DOHH2 (cell line): ENCODE results near the gene DYNC2H1.

Experiments used
- H3F3A ChIP-seq: fragments of 200-600 bp; sonication (generic), shearing (Covaris generic); 2 replicates; pipeline ENCODE4 v1.6.0; 2016; ENCODE audit warnings: antibody characterized with exemption, mild to moderate bottlenecking; ENCODE audit not compliant: control insufficient read depth, insufficient read depth
- H3K27ac ChIP-seq: fragments of 200-600 bp; sonication (generic); 2 replicates; pipeline ENCODE4 v1.5.1; 2014; ENCODE audit warnings: low read depth, mild to moderate bottlenecking, low read length, moderate library complexity
- H3K27me3 ChIP-seq: fragments of 200-600 bp; sonication (generic); 2 replicates; pipeline ENCODE4 v1.6.1; 2014; ENCODE audit warnings: mild to moderate bottlenecking, low read length, mixed read lengths; ENCODE audit not compliant: control insufficient read depth
- H3K36me3 ChIP-seq: fragments of 200-600 bp; sonication (generic); 2 replicates; pipeline ENCODE4 v1.6.1; 2014; ENCODE audit warnings: mild to moderate bottlenecking, low read length, moderate library complexity, mixed read lengths; ENCODE audit not compliant: control insufficient read depth
- H3K4me1 ChIP-seq: fragments of 200-600 bp; sonication (generic); 2 replicates; pipeline ENCODE4 v1.6.1; 2014; ENCODE audit warnings: mild to moderate bottlenecking, low read length, mixed read lengths; ENCODE audit not compliant: control insufficient read depth
- H3K4me2 ChIP-seq: fragments of 200-600 bp; sonication (generic); 2 replicates; pipeline ENCODE4 v1.6.0; 2014; ENCODE audit warnings: mild to moderate bottlenecking, low read length, moderate library complexity
- H3K4me3 ChIP-seq: fragments of 200-600 bp; sonication (generic); 2 replicates; pipeline ENCODE4 v1.5.1; 2014; ENCODE audit warnings: mild to moderate bottlenecking, low read length, mixed read lengths
- H3K79me2 ChIP-seq: fragments of 200-600 bp; sonication (generic); 2 replicates; pipeline ENCODE4 v1.6.1; 2014; ENCODE audit warnings: mild to moderate bottlenecking, low read length, mixed read lengths; ENCODE audit not compliant: control insufficient read depth
- H3K9me2 ChIP-seq: fragments of 200-600 bp; sonication (generic); replicated peaks from 2 replicates; pipeline ENCODE4 v1.6.1; 2014; ENCODE audit warnings: mild to moderate bottlenecking, low read length, mixed read lengths; ENCODE audit not compliant: control insufficient read depth
- H3K9me3 ChIP-seq: fragments of 200-600 bp; sonication (generic); 2 replicates; pipeline ENCODE4 v1.6.1; 2014; ENCODE audit warnings: antibody characterized with exemption, low read length, mixed read lengths; ENCODE audit not compliant: control insufficient read depth, insufficient read depth
- H4K20me1 ChIP-seq: fragments of 200-600 bp; sonication (generic); 2 replicates; pipeline ENCODE4 v1.6.0; 2014; ENCODE audit warnings: low read depth, mild to moderate bottlenecking, antibody characterized with exemption, low read length, moderate library complexity; ENCODE audit not compliant: control insufficient read depth, insufficient read depth
- EZH2phosphoT487 ChIP-seq: fragments of 200-600 bp; sonication (generic); IDR thresholded peaks from 2 replicates; pipeline ENCODE4 v1.6.1; 2017; ENCODE audit warnings: borderline replicate concordance, mild to moderate bottlenecking, antibody characterized with exemption, low read length, moderate library complexity, mixed read lengths
- TF ChIP-seq, protein P1 (sequence below): fragments of 200-600 bp; sonication (generic); IDR thresholded peaks from one replicate; pipeline ENCODE4 v1.5.1; 2014; ENCODE audit warnings: antibody characterized with exemption, mild to moderate bottlenecking, low read depth, low read length; ENCODE audit not compliant: poor library complexity, severe bottlenecking

DYNC2H1 gene

DNA sequence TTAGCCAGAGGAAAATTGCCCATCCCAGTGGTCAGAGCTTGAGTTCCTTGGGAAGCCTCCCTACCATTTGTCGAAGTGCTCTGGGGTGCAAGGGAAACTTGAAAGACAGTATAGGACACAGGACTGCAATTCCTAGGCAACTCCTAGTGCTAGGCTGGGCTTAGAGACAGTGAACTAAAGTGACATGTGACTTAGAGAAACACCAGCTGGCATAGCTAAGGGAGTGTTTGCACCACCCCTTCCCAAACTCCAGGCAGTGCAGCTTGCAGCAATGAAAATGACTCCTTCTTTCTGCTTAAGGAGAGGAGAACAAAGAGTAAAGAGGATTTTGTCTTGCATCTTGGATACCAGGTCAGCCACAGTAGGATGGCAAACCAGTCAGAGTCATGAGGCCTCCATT is 388.0 kb downstream of the DYNC2H1 start:
- H3K4me2 ChIP-seq: no peak overlapping the region
- no peaks in the 10 kb centered on the region for H3K9me2 ChIP-seq
- no peaks in the 10 kb centered on the region for H3K79me2 ChIP-seq
- no peaks in the 10 kb centered on the region for H3F3A ChIP-seq
- H3K9me3 ChIP-seq: no peaks in the 10 kb centered on the region
- no peak for TF ChIP-seq EZH2phosphoT487
- TF ChIP-seq, protein P1, sequence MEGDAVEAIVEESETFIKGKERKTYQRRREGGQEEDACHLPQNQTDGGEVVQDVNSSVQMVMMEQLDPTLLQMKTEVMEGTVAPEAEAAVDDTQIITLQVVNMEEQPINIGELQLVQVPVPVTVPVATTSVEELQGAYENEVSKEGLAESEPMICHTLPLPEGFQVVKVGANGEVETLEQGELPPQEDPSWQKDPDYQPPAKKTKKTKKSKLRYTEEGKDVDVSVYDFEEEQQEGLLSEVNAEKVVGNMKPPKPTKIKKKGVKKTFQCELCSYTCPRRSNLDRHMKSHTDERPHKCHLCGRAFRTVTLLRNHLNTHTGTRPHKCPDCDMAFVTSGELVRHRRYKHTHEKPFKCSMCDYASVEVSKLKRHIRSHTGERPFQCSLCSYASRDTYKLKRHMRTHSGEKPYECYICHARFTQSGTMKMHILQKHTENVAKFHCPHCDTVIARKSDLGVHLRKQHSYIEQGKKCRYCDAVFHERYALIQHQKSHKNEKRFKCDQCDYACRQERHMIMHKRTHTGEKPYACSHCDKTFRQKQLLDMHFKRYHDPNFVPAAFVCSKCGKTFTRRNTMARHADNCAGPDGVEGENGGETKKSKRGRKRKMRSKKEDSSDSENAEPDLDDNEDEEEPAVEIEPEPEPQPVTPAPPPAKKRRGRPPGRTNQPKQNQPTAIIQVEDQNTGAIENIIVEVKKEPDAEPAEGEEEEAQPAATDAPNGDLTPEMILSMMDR: no peak
- no peaks in the 10 kb centered on the region for H4K20me1 ChIP-seq
- no peak overlapping the region for H3K27ac ChIP-seq
- H3K4me3 ChIP-seq: no peak overlapping the region
- H3K36me3 ChIP-seq: no peaks in the 10 kb centered on the region
- no peaks in the 10 kb centered on the region for H3K27me3 ChIP-seq
- no peaks in the 10 kb centered on the region for H3K4me1 ChIP-seq

DNA sequence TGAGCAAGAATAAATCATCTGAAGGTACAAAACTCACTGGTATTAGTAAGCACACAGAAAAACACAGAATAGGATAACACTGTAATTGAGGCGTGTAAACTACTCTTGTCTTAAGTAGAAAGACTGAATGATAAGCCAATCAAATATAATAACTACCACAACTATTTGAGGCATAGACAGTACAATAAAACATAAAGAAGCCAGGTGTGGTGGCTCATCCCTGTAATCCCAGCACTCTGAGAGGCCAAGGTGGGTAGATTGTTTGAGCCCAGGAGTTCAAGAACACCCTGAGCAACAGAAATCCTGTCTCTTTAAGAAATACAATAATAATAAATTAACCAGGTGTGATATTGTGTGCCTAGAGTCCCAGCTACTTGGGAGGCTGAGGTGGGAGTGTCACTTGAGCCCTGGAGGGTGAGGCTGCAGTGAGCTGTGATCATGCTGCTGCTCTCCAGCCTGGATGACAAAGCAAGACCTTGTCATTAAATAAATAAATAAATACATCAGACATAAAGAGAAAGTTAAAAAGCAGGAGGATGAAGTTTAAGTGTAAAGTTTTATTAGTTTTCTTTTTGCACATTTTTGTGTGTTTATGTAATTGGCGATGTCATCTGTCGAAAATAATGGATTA is 390.6 kb downstream of the DYNC2H1 start:
- no peaks in the 10 kb centered on the region for H4K20me1 ChIP-seq
- H3F3A ChIP-seq: no peaks in the 10 kb centered on the region
- TF ChIP-seq, protein P1: no peak
- TF ChIP-seq EZH2phosphoT487: no peak
- H3K9me3 ChIP-seq: no peaks in the 10 kb centered on the region
- H3K36me3 ChIP-seq: no peaks in the 10 kb centered on the region
- H3K4me1 ChIP-seq: no peaks in the 10 kb centered on the region
- no peak overlapping the region for H3K27ac ChIP-seq
- no peak overlapping the region for H3K4me2 ChIP-seq
- no peaks in the 10 kb centered on the region for H3K79me2 ChIP-seq
- no peaks in the 10 kb centered on the region for H3K9me2 ChIP-seq
- H3K27me3 ChIP-seq: no peaks in the 10 kb centered on the region
- H3K4me3 ChIP-seq: no peak overlapping the region

DNA sequence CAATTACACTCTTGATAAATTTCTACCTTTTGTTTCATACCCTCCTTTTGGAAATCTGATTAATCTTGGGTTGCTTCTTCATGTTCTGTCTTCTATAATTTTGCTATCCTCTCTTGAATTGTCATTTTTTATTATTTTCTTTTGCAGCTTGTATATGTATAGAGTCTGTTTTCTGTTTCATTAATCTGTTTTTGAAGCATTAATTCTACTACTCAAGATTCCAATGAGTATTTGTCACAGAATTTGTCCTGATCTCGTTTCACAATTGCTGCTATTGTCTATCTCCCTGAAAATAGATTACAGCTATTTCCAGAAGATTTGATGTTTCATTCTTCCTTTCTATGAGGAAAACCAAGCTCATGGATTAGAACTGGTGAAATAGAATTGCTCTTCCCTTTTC is 406.1 kb downstream of the DYNC2H1 start:
- H3K4me1 ChIP-seq: no peaks in the 10 kb centered on the region
- H3K27me3 ChIP-seq: no peaks in the 10 kb centered on the region
- H3F3A ChIP-seq: no peaks in the 10 kb centered on the region
- H4K20me1 ChIP-seq: no peaks in the 10 kb centered on the region
- no peaks in the 10 kb centered on the region for H3K36me3 ChIP-seq
- no peak overlapping the region for H3K27ac ChIP-seq
- no peak overlapping the region for H3K4me2 ChIP-seq
- H3K9me3 ChIP-seq: no peaks in the 10 kb centered on the region
- H3K4me3 ChIP-seq: no peak overlapping the region
- TF ChIP-seq, protein P1: no peak
- TF ChIP-seq EZH2phosphoT487: no peak
- no peaks in the 10 kb centered on the region for H3K9me2 ChIP-seq
- H3K79me2 ChIP-seq: no peaks in the 10 kb centered on the region
